Measurements from ENCODE around the gene ATP6V0A4.
"Not testable (repeated sequence)": the region's sequence is repeated elsewhere in the genome, so short reads cannot be mapped to it uniquely, and the experiment has no call there.

The ATP6V0A4 gene

DNA sequence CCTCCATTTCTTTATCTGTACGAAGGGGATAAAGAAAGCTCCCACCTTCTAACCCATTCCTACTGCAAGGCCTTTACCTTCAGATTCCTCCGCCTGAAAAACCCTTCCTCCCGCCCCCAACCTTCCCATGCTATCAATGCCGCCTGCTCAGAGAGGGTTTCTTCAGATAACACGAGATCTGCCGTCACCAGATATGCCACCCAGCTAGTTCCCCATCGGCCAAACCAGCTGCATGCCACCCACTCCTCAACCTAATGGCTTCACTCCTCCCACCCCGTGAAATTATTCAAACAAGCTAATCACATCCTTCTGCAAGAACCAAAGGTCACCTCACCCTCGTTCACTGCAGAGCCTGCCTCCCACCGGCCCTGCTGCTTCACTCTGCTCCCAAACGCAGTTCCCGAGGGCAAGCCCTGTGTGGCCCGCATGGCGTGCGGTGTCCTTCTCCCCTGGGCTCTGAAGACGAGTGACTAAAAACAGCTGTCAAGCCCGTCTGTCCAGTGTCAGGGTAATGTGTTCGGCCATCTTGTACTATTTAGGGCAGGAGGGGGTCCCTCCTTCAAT, 47.0 kb downstream of the ATP6V0A4 start:
- no peak for DNase-seq (ENCODE audit: low read depth)

DNA sequence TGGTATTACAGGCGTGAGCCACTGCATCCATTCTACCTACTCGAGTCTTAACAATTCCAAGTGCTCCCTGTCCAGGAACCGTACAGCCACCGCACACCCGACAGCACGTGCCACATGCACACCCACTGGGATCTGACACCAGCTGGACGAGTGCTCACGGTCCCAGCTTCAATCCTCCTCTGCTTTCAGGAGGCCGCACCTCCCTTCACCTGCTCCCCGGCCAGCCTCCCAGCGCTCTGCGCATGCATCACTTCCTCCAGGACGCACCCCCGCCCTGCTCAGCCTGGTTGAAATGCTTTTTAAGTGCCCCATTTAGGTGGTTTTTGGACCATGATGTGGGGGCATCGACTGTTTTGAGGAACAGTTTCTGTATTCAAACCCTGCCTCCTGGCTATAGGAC, 47.5 kb downstream of the ATP6V0A4 start:
- DNase-seq (ENCODE audit: low read depth), result no peak

DNA sequence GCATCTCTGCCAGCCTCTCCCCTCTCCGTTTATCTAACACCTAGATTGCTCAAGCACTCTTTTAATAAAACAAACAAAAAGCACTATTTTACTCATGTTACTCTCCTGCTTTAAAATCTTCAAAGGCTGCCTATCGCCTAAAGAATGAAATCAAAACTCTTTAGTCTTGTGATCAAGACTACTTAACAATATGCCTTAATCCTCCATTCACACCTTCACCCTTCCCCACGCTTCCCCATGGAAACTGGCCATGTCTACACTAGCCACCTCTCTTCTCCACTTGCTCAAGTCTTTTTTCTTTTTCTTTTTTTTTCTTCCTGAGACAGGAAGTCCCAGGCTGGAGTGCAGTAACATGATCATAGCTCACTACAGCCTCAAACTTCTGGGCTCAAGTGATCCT, 48.0 kb downstream of the ATP6V0A4 start:
- no peak for DNase-seq (ENCODE audit: low read depth)

DNA sequence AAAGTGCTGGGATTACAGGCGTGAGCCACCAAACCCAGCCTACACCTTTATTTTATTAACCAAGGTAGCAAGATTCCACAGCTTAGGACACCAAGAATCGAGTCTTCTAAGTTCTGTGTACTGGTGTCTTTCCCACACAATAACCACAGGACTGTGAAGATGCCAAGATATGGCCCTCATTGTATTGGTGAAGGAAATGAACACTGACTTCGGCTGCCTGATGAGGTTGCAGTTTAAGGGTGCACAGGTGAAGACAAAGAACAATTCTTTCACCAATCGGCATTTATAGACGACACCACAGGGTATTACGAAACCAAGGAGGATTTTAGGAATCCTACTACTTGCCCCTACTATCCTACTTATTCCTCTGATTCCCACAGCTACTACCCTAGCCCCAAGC, 49.3 kb downstream of the ATP6V0A4 start:
- DNase-seq (ENCODE audit: low read depth), result no peak

DNA sequence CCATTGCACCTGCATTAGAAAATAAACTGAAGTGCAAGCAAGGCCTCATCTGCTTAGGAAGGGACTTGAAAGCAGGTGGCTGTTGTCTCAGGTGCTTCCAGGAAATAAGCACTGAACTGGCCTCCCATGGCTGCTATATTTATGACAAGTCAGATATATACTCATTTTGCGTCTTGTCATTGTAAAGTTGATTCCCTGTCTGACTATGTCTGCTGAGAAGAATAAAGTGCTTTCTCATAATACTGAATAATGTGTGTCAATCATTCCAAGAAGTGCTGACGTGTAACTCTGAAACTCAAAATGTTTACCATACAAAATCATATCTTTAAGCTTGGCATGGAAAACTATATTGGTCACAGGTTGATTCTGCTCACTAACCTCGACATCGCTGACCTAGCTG, 51.9 kb downstream of the ATP6V0A4 start:
- no peak for DNase-seq (ENCODE audit: low read depth)

DNA sequence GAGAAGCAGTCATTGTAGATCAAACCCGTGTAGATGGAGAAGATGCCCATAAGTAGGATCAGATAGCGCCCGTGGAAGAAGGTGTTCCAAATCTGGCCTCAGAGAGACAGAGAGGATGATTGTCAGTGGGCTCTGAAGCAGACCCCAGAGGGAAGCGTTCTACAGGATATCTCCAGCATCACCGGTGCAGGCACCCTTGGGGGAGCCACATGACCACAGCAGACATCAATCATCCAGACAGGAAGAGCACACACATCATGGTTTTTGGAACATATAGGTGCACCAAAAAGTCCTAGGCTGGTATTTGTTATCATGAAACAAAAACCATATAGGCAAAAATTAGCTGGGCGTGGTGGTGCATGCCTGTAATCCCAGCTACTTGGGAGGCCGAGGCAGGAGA, 52.8 kb downstream of the ATP6V0A4 start:
- no peak for DNase-seq (ENCODE audit: low read depth)

DNA sequence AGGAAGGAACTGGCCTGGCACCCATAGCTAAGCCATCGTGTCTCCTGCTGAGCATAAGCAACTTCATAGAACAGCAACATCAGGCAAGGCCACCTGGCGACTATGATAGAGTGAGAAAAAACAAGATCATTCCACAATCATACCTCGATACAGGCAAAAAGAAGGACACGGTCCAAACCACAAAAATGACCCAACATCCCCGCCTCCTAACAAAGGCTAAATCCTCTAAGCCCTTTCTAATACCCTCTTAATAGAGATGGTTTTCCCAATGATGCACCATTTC, 56.6 kb downstream of the ATP6V0A4 start:
- no peak for DNase-seq (ENCODE audit: low read depth)

DNA sequence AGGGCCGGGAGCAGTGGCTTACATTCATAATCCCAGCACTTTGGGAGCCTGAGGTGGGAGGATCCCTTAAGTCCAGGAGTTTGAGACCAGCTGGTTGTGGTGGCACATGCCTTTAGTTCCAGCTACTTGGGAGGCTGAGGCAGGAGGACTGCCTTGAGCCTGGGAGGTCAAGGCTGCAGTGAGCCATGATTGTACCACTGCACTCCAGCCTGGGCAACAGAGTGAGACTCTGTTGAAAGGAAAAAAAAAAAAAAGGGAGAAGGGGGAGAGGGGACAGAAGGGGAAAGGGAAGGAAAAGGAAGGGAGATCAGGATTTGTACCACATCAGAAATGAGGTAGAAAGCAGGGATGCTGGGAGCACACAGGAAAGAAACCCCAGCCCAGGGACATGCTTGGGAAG, 58.1 kb downstream of the ATP6V0A4 start:
- no peak for DNase-seq (ENCODE audit: low read depth)

DNA sequence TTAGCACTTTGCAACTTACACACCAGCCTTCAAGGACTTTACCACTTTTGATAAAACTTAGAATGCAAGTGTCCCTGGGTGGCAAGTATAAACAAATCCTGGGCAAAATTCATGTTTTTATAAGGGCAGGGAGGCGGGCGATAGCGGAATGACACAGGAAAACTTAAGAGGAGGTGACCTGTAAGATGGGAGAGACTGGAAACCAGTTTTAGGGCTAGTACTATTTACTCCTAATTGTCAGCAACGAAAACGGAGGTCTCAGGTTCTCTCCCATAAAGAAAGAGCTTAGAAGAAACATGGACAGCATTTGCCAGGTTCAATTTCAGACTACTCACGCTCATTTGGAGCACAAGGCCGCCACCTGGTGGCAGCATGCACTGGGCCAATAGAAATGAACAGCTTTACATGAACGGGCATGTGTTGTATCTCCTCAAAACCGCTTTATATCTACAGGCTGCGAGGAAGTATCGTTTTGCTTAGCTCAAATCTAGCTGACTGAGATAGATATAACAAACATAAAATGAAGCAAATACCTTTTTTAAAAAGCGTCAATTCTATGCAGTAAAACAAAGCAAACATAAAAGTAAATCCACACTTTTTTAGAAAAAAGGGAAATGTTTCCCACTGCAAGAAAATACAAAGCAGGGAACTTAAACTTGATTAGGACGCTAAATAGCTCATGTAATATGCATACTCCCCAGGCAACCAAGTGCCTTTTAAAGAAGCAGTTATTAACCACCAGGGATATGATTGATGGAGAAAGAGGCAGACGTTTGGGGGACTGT, 59.3 kb downstream of the ATP6V0A4 start:
- peak; percentile 75 for DNase-seq (ENCODE audit: low read depth)

DNA sequence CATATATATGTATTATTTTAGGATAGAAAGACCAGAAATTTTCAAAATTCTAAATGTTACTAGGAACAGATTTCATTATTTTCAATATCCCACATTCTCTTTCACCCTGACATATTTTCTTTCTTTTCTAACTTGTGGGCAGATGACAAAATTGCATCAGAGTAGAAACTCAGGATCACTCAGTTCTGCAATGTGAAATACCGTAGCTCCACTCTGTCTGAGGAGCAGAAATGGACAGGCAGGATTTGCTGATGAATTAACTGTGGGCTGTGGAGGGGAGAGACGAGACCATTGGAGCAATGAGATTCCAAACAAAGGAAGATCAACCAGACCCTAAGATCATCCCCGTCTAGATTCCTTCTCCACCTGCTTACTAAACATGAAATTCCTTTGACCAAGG, 59.9 kb downstream of the ATP6V0A4 start:
- DNase-seq (ENCODE audit: low read depth), result no peak

DNA sequence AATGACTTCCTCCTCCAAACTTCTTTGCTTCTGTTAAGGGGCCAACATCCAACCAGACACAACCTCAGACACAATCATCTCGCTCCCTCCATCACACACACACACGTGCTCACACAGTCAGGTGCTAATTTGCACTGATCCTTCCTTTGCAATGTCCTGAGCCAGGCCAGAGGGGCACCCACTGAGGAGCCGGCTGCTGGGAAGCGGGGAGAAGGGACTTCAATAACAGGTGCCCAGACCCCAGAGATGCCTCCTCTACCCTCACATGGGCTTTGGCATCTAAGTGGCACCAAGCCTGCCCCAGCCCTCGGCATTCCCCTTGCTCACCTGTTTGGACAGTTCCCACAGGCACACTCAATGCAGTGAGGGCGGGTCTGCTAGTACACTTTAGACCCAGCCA, 62.6 kb downstream of the ATP6V0A4 start:
- no peak for DNase-seq (ENCODE audit: low read depth)

DNA sequence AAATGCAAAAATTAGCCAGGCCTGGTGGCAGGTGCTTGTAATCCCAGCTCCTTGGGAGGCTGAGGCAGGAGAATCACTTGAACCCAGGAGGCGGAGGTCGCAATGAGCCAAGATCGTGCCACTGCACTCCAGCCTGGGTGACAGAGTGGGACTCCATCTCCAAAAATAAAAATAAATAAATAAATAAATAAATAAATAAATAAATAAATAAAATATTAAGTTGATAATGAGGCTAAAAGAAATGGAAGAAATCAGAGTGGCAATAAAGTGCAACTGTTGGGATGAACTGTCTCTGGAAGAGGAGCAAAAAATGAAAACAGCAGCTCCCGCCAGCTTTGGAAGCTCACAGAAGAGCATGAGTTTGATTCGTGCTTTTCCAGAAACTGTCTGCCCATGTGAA, 66.3 kb downstream of the ATP6V0A4 start:
- DNase-seq (ENCODE audit: low read depth), result not testable (repeated sequence)

DNA sequence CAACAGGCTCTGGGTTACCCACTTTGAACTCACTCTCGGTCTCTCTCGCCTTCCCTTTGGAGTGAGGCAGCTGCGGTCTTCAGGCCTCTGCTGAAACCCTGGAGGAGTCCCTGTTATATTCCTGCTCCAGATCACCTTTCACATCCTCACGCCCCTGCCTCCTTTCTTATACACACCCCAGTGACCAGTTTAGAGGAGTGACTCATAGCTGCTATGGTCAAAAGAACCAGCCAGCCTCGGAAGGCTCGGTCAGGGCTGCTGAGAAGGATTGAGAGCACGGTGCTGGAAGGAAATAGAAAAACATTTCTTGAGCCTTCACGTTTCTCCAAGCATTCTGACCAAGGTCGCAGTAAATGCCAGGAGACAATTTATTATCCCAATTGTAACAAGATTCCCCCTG, 68.6 kb downstream of the ATP6V0A4 start:
- no peak for DNase-seq (ENCODE audit: low read depth)

DNA sequence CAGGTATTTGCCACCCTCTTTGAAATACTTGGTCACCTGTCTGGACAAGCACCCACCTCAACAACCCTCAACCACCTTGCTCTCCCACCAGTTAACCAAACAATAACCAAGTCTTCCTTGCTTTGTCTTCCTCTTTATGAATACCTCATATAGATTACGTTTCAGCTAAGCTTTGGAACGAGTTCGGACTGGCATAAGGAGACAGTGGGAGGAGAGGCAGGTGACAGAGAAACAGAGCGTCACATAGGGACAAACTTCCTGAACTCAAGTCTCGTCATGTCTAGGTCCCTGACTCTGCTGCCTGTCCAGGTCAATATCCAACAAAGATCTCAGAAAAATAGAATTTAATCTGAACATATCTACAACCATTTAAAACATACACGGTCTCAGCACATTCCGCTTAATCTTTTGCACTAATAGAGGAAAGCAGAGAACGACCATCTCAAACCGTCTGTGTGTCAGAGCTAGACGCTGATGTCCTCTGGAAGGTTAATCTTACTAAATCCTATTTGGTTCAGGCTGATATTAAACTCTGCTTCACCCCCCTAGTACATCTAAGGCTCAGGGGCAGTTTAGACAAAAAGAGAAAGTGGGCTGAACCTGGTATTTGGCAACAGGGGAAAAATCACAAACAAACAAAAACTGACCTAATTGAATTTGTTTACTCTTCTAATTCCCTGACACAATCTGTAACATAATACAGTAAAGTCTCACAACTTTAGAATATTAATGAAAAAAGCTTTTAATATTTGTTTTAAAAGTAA, 70.5 kb downstream of the ATP6V0A4 start:
- no peak for DNase-seq (ENCODE audit: low read depth)

DNA sequence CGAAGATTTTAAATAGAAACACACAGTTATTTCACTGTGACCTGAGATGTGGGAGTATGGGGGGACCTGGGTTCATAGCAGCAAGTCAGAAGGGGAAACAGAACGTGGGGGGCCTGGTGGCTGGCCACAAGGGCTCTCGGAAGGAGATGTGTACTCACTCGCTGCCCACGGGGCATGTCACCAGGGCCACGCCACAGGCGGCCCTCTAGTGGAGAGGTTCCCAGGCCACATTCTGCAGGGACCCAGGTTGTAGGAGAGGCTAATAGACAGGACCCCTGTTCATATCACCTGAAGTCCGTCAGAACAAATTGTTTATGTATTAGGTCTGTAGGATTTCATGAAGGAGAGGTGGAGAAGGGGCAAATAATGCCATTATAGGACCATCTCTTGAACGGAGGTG, 71.7 kb downstream of the ATP6V0A4 start:
- DNase-seq (ENCODE audit: low read depth), result no peak

DNA sequence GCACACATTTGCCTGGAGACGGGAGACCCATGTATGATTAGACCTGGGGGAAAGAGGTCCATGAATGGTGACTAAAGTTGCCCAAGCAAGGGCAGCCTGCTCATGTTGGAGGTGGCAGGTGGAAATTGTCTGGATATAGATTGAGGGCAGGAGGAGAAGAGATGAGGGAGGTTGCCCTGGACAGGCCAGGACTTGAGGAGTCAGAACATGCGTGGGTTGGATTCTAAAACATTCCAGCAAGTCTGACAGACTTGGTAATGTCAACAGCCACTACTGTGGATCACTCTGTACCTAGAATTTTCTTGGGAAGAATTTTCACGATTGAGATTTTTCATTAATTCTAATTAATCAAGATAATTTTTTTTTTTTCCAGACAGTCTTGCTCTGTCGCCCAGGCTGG, 77.7 kb downstream of the ATP6V0A4 start:
- no peak for DNase-seq (ENCODE audit: low read depth)

DNA sequence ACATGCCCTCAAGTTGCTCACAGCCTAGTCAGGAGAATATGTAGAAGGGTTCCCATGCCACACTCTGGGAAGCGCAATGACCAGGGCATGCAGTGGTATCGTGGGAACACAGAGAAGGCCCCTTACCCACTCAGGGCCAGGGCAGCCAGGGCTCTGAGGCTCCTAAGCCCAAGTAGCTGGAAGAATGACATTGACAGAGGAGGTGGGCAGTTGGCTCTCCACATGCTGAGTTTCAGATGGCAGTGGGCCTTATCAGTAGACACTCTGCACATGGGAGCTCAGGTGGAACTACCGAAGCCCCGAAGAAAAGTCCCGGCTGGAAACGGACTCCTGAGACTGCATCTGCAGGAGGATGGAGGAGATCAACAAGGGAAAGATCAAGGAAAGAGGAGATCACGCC, 81.1 kb downstream of the ATP6V0A4 start:
- no peak for DNase-seq (ENCODE audit: low read depth)

DNA sequence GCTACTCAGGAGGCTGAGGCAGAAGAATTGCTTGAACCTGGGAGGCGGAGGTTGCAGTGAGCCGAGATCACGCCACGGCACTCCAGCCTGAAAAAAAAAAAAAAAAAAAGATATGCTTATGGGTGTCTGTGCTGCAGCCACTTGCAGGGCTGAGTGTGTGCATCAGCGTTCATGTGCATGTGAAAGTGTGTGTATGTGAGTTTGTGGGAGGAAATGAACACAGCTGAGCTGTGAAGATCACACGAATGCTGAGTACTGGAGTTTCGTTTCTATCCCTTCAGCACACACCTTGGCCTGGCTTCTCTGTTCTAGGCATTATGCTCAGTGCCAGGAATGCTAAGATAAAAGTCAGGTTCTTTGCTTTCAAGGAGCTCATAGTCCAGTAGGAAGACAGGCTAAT, 84.8 kb downstream of the ATP6V0A4 start:
- DNase-seq (ENCODE audit: low read depth), result no peak

DNA sequence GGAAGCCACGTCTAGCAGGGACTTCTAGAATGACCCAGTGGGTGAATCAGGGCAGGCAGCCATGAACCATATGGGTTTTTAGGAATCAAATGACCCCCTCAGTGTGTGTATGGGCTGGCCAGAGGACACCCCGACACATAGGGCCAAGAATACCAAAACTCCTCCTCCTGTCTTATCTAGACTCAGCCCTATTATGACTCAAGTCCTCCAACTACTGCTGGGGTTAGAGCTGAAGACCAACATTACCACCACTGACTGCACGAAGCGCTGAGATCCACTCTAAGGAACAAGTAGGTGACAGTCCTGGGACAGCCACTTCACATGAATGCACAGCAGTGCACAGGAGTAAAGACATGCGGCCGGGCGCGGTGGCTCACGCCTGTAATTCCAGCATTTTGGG, 85.3 kb downstream of the ATP6V0A4 start:
- DNase-seq (ENCODE audit: low read depth), result no peak

DNA sequence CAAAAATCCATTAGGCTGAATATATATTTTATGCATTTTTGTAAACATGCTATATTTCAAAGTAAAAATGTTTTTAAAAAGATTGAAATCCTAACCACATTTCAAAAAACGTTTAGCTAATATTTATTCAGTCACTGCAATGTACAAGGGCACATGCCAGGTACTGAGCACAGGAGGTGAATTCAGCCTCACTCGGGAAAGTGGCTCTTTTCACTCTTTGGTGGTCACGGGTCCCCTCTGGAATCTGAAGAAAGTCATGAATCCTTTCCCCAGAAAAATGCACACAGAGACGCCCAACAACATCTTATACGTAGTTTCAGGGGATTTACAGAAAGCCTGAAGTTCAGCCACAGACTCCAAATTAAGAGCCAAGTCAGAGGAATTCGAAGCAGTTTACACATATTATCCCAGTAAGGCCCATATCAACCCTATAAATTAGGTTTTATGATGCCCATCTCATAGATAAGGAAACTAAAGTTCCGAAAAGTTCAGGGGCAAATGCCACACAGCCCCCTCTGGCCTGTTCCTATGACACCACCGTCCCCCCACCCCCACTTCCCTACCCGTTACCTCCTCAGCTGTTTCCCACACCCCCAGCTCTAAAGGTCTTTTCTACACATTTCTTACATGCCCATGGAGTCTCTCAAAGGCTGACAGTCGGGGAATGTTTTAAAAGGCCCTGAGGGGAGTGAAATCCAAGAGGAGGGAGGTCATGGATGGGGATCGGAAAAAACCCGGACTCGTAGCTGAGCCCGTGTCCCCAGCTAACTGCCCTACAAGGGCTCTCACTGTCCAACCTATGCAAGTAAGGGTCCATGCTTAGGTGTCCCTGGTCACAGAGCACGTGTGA, 87.2 kb downstream of the ATP6V0A4 start:
- no peak for DNase-seq (ENCODE audit: low read depth)

DNA sequence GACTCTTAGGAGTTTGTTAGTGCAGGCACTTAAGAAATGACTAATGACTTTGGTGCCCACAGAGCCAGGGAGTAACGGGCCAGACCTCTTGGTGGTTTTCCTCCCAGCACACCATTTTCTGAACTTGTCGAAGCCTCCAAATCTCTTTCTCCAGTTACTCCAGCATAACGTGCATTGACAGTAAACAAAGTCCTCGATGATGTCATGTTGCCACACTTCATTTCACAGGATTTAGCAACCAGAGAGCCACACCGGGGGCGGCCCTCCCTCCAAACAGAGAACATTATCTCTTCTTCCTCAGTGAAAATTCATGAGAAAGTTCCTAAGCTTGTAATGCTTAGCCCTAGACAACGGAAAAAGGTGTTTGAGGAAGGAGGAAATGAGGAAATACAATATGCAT, 92.8 kb downstream of the ATP6V0A4 start:
- no peak for DNase-seq (ENCODE audit: low read depth)

DNA sequence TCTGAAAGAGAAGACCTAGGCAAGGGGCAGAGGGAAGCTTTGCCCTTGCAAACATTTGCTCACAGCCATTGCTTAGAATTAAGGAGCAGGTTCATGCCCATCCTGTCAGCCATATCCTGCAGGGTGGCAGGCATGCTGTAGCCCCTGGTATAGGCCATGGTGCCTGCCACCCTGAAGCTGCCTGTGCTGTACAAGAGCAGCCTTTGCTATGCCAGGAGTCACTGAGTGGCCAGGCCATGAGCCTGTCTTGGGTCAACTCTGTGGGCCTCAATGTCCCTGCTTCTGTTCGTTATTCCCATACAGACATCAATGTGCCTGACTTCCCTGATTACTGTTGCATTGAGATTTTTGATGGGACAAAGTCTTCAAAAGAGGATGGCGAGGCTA, 96.5 kb downstream of the ATP6V0A4 start:
- DNase-seq (ENCODE audit: low read depth), result no peak

Measured in fibroblast of the conjunctiva (primary cell).